CD4-positive, alpha-beta T cell treated with Interferon alpha-2 for 1 hour (primary cell): ENCODE results near the gene TMEM244.
"Not testable (repeated sequence)": the region's sequence is repeated elsewhere in the genome, so short reads cannot be mapped to it uniquely, and the experiment has no call there.

Source experiments
- DNase-seq, 2 donors: peaks; one replicate each; pipeline ENCODE4 v3.0.0-alpha.2; 2020 to 2022

Gene TMEM244

GRCh38 chr6:129802920-129803319 is 58.2 kb downstream of the TMEM244 start:
- DNase-seq, result not testable (repeated sequence)

- no peak for DNase-seq
These were observed 59.2 kb downstream of the TMEM244 start for GRCh38 chr6:129801909-129802308.

- DNase-seq, result no peak
These were observed 65.9 kb downstream of the TMEM244 start for GRCh38 chr6:129795261-129795660.

- DNase-seq, result no peak
These were observed 67.7 kb downstream of the TMEM244 start for GRCh38 chr6:129793447-129793846.

- DNase-seq, result no peak
These were observed 69.1 kb downstream of the TMEM244 start for GRCh38 chr6:129792049-129792448.

GRCh38 chr6:129790785-129791184 is 70.3 kb downstream of the TMEM244 start:
- DNase-seq, result no peak

- no peak for DNase-seq
These were observed 71.1 kb downstream of the TMEM244 start for GRCh38 chr6:129789974-129790373.

GRCh38 chr6:129787816-129788215 is 73.3 kb downstream of the TMEM244 start:
- no peak for DNase-seq

- DNase-seq, result no peak
These were observed 74.6 kb downstream of the TMEM244 start for GRCh38 chr6:129786548-129786947.

GRCh38 chr6:129785756-129786135 is 75.4 kb downstream of the TMEM244 start:
- DNase-seq, result no peak

GRCh38 chr6:129785047-129785755 is 75.9 kb downstream of the TMEM244 start:
- DNase-seq, result no peak
